HFF-Myc (cell line): ENCODE data around the gene OGDHL.

Experiments used
- DNase-seq: peaks from one replicate; pipeline ENCODE4 v3.0.0-alpha.2; 2011; ENCODE audit warnings: low read depth; ENCODE audit errors: extremely low read depth
- H3K4me3 ChIP-seq: replicated peaks from 2 replicates; pipeline ENCODE4 v1.5.1; 2011; ENCODE audit warnings: low read depth, mild to moderate bottlenecking, control low read depth, low read length
- TF ChIP-seq, protein P1 (sequence below): IDR thresholded peaks from 2 replicates; pipeline ENCODE4 v1.5.1; 2012; ENCODE audit warnings: mild to moderate bottlenecking, low read depth, low read length, control low read depth; ENCODE audit errors: missing control alignments

The OGDHL gene

GRCh38 chr10:49761789-49762565, at the start of gene OGDHL:
OGDHL (minus strand) TSS chr10:49762323; CDS start chr10:49758592, 3,731 bp downstream.
- TF ChIP-seq, protein P1, sequence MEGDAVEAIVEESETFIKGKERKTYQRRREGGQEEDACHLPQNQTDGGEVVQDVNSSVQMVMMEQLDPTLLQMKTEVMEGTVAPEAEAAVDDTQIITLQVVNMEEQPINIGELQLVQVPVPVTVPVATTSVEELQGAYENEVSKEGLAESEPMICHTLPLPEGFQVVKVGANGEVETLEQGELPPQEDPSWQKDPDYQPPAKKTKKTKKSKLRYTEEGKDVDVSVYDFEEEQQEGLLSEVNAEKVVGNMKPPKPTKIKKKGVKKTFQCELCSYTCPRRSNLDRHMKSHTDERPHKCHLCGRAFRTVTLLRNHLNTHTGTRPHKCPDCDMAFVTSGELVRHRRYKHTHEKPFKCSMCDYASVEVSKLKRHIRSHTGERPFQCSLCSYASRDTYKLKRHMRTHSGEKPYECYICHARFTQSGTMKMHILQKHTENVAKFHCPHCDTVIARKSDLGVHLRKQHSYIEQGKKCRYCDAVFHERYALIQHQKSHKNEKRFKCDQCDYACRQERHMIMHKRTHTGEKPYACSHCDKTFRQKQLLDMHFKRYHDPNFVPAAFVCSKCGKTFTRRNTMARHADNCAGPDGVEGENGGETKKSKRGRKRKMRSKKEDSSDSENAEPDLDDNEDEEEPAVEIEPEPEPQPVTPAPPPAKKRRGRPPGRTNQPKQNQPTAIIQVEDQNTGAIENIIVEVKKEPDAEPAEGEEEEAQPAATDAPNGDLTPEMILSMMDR: no peak
- DNase-seq: no peak
- peak within 1 kb of the TSS; percentile 47 for H3K4me3 ChIP-seq

GRCh38 chr10:49803988-49804387, 41.9 kb upstream of the OGDHL start:
- DNase-seq: no peak
- TF ChIP-seq, protein P1: no peak
- H3K4me3 ChIP-seq: no peak overlapping the region

DNA sequence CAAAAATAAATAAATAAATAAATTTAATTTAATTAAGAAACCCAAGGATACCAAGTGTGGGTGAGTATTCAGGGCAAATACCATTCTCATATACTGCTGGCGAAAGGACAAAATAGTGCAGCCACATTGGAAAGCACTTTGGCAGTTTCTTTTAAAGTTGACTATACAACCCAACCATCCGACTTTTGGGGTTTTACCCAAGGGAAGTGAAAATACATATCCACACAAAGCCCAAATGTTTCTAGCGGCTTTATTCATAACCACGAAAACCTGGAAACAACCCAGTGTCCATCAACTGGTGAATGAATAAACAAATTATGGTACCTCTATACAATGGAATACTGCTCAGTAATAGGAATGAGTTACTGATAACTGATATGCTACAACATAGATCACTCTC, 36.2 kb upstream of the OGDHL start:
- TF ChIP-seq, protein P1: no peak
- no peak overlapping the region for H3K4me3 ChIP-seq
- DNase-seq: no peak

GRCh38 chr10:49791100-49791499, 29.0 kb upstream of the OGDHL start:
- H3K4me3 ChIP-seq: no peak overlapping the region
- no peak for DNase-seq
- TF ChIP-seq, protein P1: no peak

- DNase-seq: no peak
- TF ChIP-seq, protein P1: no peak
- H3K4me3 ChIP-seq: no peak overlapping the region
Observed at GRCh38 chr10:49784681-49785080, 22.6 kb upstream of the OGDHL start.

DNA sequence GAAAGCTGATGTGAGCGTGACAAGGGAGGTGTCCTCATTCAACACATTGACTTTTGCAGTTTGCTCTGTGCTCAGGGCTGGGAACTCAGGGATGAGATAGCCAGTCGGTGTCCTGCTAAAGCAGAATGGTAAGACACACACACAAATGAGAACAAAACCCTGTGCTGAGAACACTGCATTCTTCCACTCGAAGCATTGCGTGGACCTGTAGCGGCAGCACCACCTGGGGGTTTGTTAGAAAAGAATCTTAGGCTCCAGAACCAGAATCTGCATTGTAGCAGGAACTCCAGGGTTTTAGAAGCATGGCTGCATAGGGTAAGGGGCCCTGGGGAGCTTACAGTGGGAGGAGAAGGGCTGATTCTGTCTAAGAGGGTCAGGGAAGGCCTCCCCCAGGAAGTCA, 21.5 kb upstream of the OGDHL start:
- TF ChIP-seq, protein P1: no peak
- no peak overlapping the region for H3K4me3 ChIP-seq
- DNase-seq: no peak
